Motor neuron (in vitro differentiated cells): ENCODE results near the gene PARD3. TPM values are rescaled to one million over a fixed set of nuclear protein-coding genes. Genes with fewer than 3 reads are reported as not detected.
"Not testable (repeated sequence)": the region's sequence is repeated elsewhere in the genome, so short reads cannot be mapped to it uniquely, and the experiment has no call there.

Experiments
- ATAC-seq, 8 experiments: fragments of 200-7000 bp; cut with Tn5 transposase; replicated peaks in 6 of 8; 2 replicates each; pipeline ENCODE4 v1.8.0; 2021; ENCODE audit warnings: mild to moderate bottlenecking in 8 of 8, moderate library complexity in 8 of 8
- H3K27ac ChIP-seq, 2 donors: fragments of 250-450 bp; sonication (Bioruptor Pico); 2 replicates each; pipeline ENCODE4 v1.9.0; 2021; ENCODE audit warnings: antibody characterized with exemption in 2 of 2, mild to moderate bottlenecking in 2 of 2, moderate library complexity in 1 of 2
- H3K4me1 ChIP-seq, 2 donors: fragments of 250-450 bp; sonication (Bioruptor Pico); replicated peaks in 1 of 2; 2 replicates each; pipeline ENCODE4 v1.6.1; 2021; ENCODE audit warnings: antibody characterized with exemption in 2 of 2, mild to moderate bottlenecking in 2 of 2, moderate library complexity in 1 of 2
- H3K4me3 ChIP-seq, 5 donors: fragments of 250-450 bp; sonication (Bioruptor Pico); 2 replicates each; pipeline ENCODE4 v1.9.0; 2021; ENCODE audit warnings: antibody characterized with exemption in 5 of 5, mild to moderate bottlenecking in 5 of 5, moderate library complexity in 4 of 5
- WGBS, 10 experiments: fragments of 450-650 bp; shearing (Covaris generic); methylation state at CpG; one replicate each; pipeline ENCODE4 v1.0.0; 2022; 5-methylcytosine and 5-hydroxymethylcytosine counted together
- in situ Hi-C, 9 experiments: fragments of 400-800 bp; cut with MboI; loops; one replicate each; pipeline ENCODE4 v1.15.0; 2021; ENCODE audit warnings: low sequenced_read_pairs in 9 of 9, low pct_unique_long_range_greater_than_20kb in 2 of 9; ENCODE audit not compliant: unreplicated experiment in 9 of 9
- total RNA-seq, 8 experiments: library from RNA; unstranded; fragments of 300-600 nt; gene quantifications; 2 replicates each; pipeline versions ENCODE4 v1.2.3 to v1.2.4, GENCODE V29; 2022

The PARD3 gene
- total RNA-seq, 8 experiments from 2014 or later: 21.5 to 154 (median 34.0) TPM

DNA sequence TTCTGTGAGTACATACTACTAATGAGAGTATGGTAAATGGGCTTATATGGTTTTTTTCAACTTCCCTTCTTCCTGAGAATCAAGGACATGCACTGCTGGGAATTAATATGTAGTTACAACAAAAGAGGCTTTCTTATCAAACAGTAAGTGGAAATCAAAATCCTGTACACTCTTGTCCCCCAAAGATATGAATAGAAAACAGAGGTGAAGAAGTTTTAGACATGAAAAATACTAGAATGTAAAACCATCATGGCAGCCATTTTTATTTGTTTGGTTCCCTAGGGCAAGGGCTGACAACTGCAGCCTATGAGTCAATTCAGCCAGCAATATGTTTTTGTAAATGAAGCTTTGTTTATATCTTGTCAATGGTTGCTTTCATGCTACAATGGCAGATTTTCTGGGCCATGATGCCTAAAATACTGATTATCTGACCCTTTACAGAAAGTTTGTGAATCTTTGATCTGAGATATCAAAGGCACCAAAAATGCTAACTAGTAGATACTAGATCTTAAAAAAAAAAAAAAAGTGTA is 422.4 kb downstream of the PARD3 start:
- in situ Hi-C loops: no loop called here
- H3K4me3 ChIP-seq: no peak overlapping the region
- H3K4me1 ChIP-seq: no peaks in the 10 kb centered on the region
- H3K27ac ChIP-seq: no peak overlapping the region
- peak in 2 of 8 experiments; percentile 39 to 47 for ATAC-seq

GRCh38 chr10:34391168-34391567 is 423.9 kb downstream of the PARD3 start:
- H3K4me3 ChIP-seq, in situ Hi-C loops, H3K4me1 ChIP-seq, H3K27ac ChIP-seq, ATAC-seq: not testable (repeated sequence)
- 80 to 100% (median 85%) methylated on average over 1 to 3 of the region's 3 CpGs; no CpG with 5 or more reads in 6 of the 10 experiments for WGBS, 10 experiments

DNA sequence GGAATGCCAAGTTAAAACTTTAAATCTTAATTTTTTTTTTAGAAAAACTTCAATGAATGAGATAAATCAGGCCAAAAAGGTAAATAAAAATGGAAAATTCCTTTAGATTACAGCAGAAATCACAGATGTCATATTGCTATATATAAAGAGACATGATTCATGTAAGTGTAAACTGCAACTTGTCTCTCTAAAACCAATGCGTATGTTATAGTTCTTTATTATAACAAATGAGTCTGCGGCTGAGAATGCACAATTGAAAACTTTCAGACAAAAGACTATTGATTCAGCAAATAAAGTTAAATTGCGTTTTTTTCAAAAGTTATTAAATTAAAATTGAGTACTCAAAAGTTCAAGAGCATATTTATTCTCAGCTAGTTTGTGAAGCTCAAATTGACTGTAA is 425.3 kb downstream of the PARD3 start:
- Histone ChIP-seq H3K4me1 (no peaks in the 10 kb centered on the region), H3K27ac (no peak overlapping the region), H3K4me3 (no peak overlapping the region)
- no peak for ATAC-seq
- in situ Hi-C loops: no loop called here
- whole genome bisulfite sequencing, 10 experiments: 60 to 100% (median 94%) methylated on average over 1 to 3 of the region's 3 CpGs

DNA sequence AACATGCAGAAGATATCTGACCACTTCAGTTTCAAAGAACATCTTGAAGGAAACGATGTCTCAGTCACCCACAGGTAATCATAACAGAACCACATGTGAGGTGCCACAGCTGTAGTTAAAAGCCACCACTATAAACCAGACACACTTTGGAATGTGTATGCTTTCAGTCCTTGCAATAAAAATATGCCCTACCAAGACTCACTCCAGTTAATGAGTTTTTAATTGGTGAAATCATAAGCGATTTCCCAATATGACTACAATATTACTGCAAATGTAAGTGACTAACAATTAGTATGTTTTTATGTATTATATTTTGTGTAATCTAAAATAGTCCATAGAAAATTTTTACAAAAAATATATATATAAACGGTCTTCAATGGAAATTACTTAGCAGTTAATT is 428.2 kb downstream of the PARD3 start:
- ATAC-seq: no peak
- 79 to 100% (median 89%) methylated on average over 2 to 3 of the region's 3 CpGs; no CpG with 5 or more reads in 1 of the 10 experiments for WGBS, 10 experiments
- in situ Hi-C loops: no loop called here

DNA sequence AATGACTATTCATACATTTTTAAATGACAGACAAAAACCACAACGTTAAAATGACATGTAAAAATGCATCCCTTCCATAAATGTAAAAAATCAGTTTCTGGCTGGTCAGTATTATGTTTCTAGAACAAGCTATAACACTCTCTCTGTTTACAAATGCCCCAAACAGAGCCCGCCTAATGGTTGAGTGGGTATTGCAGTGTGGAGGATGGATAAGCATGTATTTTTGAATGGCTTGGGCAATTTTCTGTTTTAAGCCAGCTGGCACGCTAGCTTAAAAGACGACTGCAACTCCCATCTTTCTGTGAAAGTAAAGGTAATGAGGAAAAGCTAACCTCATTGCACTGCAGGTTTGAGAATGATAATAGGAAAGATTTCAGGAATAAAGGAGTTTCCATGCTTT is 430.7 kb downstream of the PARD3 start:
- in situ Hi-C loops: no loop called here
- no peak overlapping the region for H3K4me3 ChIP-seq
- peaks cover 0 to 8% of the 10 kb centered on the region in 2 donors for H3K4me1 ChIP-seq
- 63 to 92% (median 72%) methylated on average over 1 to 4 of the region's 4 CpGs; no CpG with 5 or more reads in 2 of the 10 experiments for WGBS, 10 experiments
- peak in 1 of 8 experiments; percentile 63 for ATAC-seq
- H3K27ac ChIP-seq: no peak overlapping the region

More for the DNA sequence above, 428.2 kb downstream of the PARD3 start:
- H3K27ac ChIP-seq: no peak overlapping the region
- H3K4me3 ChIP-seq: no peak overlapping the region
- peaks cover 0 to 8% of the 10 kb centered on the region in 2 donors for H3K4me1 ChIP-seq

GRCh38 chr10:34382626-34383025 is 432.5 kb downstream of the PARD3 start:
- no peak for ATAC-seq
- in situ Hi-C loops: no loop called here

GRCh38 chr10:34380856-34381255 is 434.2 kb downstream of the PARD3 start:
- Histone ChIP-seq H3K4me3 (no peak overlapping the region), H3K4me1 (peaks cover 0 to 10% of the 10 kb centered on the region in 2 donors), H3K27ac (no peak overlapping the region)
- WGBS, 10 experiments: 70 to 100% (median 90%) methylated on average over 1 to 3 of the region's 3 CpGs
- in situ Hi-C loops: no loop called here
- no peak for ATAC-seq

More at GRCh38 chr10:34382626-34383025, 432.5 kb downstream of the PARD3 start:
- 83 to 100% (median 98%) methylated on average over 1 to 10 of the region's 10 CpGs for WGBS, 10 experiments
- H3K4me3 ChIP-seq: no peak overlapping the region
- H3K27ac ChIP-seq: no peak overlapping the region
- H3K4me1 ChIP-seq: peaks cover 0 to 8% of the 10 kb centered on the region in 2 donors

GRCh38 chr10:34378297-34378696 is 436.8 kb downstream of the PARD3 start:
- Histone ChIP-seq H3K4me3 (no peak overlapping the region), H3K4me1 (peaks cover 0 to 6% of the 10 kb centered on the region in 2 donors), H3K27ac (no peak overlapping the region)
- in situ Hi-C loops: no loop called here
- no peak for ATAC-seq

- Histone ChIP-seq H3K4me3 (no peak overlapping the region), H3K4me1 (peaks cover 0 to 10% of the 10 kb centered on the region in 2 donors), H3K27ac (no peak overlapping the region)
- WGBS, 10 experiments: 82 to 100% (median 93%) methylated on average over 2 to 5 of the region's 5 CpGs; no CpG with 5 or more reads in 1 of the 10 experiments
- ATAC-seq: no peak
- in situ Hi-C loops: no loop called here
These were observed 437.3 kb downstream of the PARD3 start for GRCh38 chr10:34377833-34378232.

DNA sequence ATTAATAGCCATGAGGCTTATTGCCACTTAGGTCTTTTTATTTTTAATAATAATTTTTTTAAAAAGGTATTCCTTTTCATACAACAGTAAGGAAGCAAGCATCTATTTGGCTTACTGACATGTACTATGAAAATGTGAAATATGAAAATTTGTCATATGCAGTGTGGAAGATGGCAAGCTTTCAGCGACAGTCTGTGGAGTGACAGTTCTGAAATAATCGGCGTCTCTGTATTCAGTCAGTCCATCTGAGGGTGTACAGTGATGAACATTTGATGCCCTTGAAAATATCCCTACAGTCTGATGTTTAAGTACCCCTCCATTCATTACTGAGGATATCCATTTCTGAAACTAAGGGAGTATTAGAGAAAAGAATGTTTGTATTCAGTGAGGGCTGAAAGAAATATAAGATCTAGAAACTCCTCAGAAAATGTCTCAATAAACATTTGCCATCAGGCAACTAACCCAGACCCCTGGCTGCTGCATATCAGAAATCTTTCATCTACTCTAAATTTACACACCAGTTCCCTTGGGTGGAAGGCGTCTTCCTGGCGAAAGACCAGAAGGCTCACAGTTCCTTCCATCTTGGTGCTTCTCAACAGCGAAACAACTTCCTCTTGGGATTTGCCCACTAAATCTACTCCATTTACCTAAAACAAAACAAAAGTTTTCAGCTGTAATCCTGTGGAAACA is 440.6 kb downstream of the PARD3 start:
- in situ Hi-C loops: no loop called here
- Histone ChIP-seq H3K4me3 (no peak overlapping the region), H3K27ac (no peak overlapping the region), H3K4me1 (peaks cover 0 to 12% of the 10 kb centered on the region in 2 donors)
- WGBS, 10 experiments: 83 to 100% (median 95%) methylated on average over 1 to 6 of the region's 6 CpGs
- ATAC-seq: no peak

- peaks cover 0 to 12% of the 10 kb centered on the region in 2 donors for H3K4me1 ChIP-seq
- no peak for ATAC-seq
- WGBS, 10 experiments: 27 to 100% (median 58%) methylated on average over 1 to 4 of the region's 4 CpGs
- in situ Hi-C loops: no loop called here
- H3K27ac ChIP-seq: no peak overlapping the region
- no peak overlapping the region for H3K4me3 ChIP-seq
These were observed 441.9 kb downstream of the PARD3 start for GRCh38 chr10:34373211-34373610.

DNA sequence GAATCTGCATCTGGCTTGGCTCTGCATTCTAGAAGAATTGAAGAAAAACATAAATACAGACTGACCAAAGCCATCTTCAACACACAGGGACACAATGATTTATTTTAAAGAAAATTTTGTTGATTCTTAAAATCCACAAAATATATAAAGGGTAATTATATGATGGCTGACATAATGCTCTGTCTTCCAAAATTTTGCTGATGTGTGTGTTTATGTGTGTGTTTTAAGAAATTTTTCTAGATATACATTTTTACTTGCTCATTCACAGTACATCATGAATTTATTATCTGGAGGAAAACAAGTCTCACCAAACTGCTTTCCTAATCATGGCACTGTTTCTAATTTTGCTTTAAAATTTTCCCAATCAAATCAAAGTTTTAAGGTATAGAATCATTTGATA is 442.6 kb downstream of the PARD3 start:
- H3K4me3 ChIP-seq: no peak overlapping the region
- in situ Hi-C loops: no loop called here
- no peak for ATAC-seq
- no peak overlapping the region for H3K27ac ChIP-seq
- H3K4me1 ChIP-seq: peaks cover 0 to 12% of the 10 kb centered on the region in 2 donors

- no peak for ATAC-seq
- in situ Hi-C loops: no loop called here
- H3K4me1 ChIP-seq: peaks cover 0 to 9% of the 10 kb centered on the region in 2 donors
- no peak overlapping the region for H3K4me3 ChIP-seq
- H3K27ac ChIP-seq: no peak overlapping the region
- WGBS, 10 experiments: 85 to 100% (median 94%) methylated on average over 2 to 5 of the region's 5 CpGs; no CpG with 5 or more reads in 1 of the 10 experiments
These were observed 445.0 kb downstream of the PARD3 start for GRCh38 chr10:34370126-34370525.

DNA sequence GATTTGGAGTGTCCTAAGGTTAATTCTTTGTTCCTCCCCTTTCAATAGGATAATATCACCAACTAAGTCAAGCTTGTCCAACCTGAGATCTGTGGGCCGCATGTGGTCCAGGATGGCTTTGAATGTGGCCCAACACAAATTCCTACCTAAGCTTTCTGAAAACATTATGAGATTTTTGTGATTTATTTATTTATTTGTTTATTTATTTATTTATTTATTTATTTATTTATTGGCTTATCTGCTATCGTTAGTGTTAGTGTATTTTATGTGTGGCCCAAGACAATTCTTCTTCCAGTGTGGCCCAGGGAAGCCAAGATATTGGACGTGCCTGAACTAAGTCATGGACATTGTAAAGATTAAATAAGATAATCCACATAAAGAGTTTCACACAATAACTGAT is 446.0 kb downstream of the PARD3 start:
- WGBS, 10 experiments: 83 to 100% (median 96%) methylated on average over 1 to 3 of the region's 3 CpGs
- peaks cover 0 to 9% of the 10 kb centered on the region in 2 donors for H3K4me1 ChIP-seq
- no peak overlapping the region for H3K27ac ChIP-seq
- in situ Hi-C loops: no loop called here
- ATAC-seq: no peak
- no peak overlapping the region for H3K4me3 ChIP-seq
